Breast epithelium (tissue), 4 donors: ENCODE measurements around the gene PDGFC. TPM values are rescaled to one million over a fixed set of nuclear protein-coding genes. Genes with fewer than 3 reads are reported as not detected.

ENCODE experiments used
- DNase-seq, 2 donors: peaks; one replicate each; pipeline ENCODE4 v3.0.0-alpha.2; 2019; ENCODE audit warnings: low spot score in 2 of 2
- H3K27ac ChIP-seq, 2 donors: fragments of 200-600 bp; sonication (generic) in 1 of 2; one replicate each; pipeline ENCODE4 v1.5.1; 2016 to 2019; ENCODE audit warnings: mild to moderate bottlenecking in 1 of 2
- H3K27me3 ChIP-seq, 2 donors: fragments of 200-600 bp; sonication (generic) in 1 of 2; one replicate each; pipeline versions ENCODE4 v1.5.1 to v1.6.0; 2017 to 2019; ENCODE audit warnings: control low read depth in 1 of 2, mild to moderate bottlenecking in 1 of 2
- H3K36me3 ChIP-seq: fragments of 200-600 bp; one replicate; pipeline ENCODE4 v1.5.1; 2019
- H3K4me1 ChIP-seq, 2 donors: fragments of 200-600 bp; sonication (generic); one replicate each; pipeline ENCODE4 v1.5.1; 2016 to 2019; ENCODE audit warnings: control low read depth in 1 of 2
- H3K4me3 ChIP-seq, 3 donors: fragments of 200-600 bp; sonication (generic); 1 replicate in 2 of 3; 2 replicates in 1 of 3; pipeline ENCODE4 v1.5.1; 2016 to 2019; ENCODE audit warnings: mild to moderate bottlenecking in 3 of 3, moderate library complexity in 2 of 3
- H3K9me3 ChIP-seq, 2 donors: fragments of 200-600 bp; sonication (generic) in 1 of 2; one replicate each; pipeline ENCODE4 v1.5.1; 2016 to 2019; ENCODE audit warnings: control low read depth in 1 of 2
- CTCF ChIP-seq, 3 donors: fragments of 450-650 bp; IDR thresholded peaks; one replicate each; pipeline ENCODE4 v1.5.1; 2016 to 2017; ENCODE audit warnings: antibody characterized with exemption in 3 of 3, mild to moderate bottlenecking in 3 of 3, moderate library complexity in 3 of 3
- POLR2A ChIP-seq: fragments of 450-650 bp; IDR thresholded peaks from one replicate; pipeline ENCODE4 v1.6.1; 2016; ENCODE audit warnings: antibody characterized with exemption, mild to moderate bottlenecking, moderate library complexity
- POLR2AphosphoS5 ChIP-seq, 3 donors: sonication (generic); formaldehyde crosslinking; IDR thresholded peaks; one replicate each; pipeline ENCODE4 v1.6.1; 2017; ENCODE audit warnings: antibody characterized with exemption in 3 of 3
- intact Hi-C: fragments of 100-400 bp; cut with DNase I; formaldehyde crosslinking; loops from one replicate; pipeline ENCODE4 v1.15.1; 2023; ENCODE audit warnings: low total_unique reads
- total RNA-seq, 3 donors: library from RNA; depleted of rRNA; stranded (reverse); fragments of >200 nt; gene quantifications; one replicate each; pipeline ENCODE4 v1.1.0, GENCODE V29; 2016

The PDGFC gene
- total RNA-seq, 3 donors from 2014 or later = 32.4 to 59.7 (median 54.4) TPM

- Histone ChIP-seq H3K36me3 (no peaks in the 10 kb centered on the region), H3K4me1 (no peaks in the 10 kb centered on the region), H3K4me3 (no peak overlapping the region), H3K27ac (no peak overlapping the region), H3K9me3 (no peaks in the 10 kb centered on the region), H3K27me3 (no peaks in the 10 kb centered on the region)
- intact Hi-C loops = no loop called here
- no peak for DNase-seq
- TF ChIP-seq POLR2A (no peak), CTCF (IDR thresholded peaks at IDR 0.05) (no peak), POLR2AphosphoS5 (IDR thresholded peaks at IDR 0.05) (no peak)
These were observed 171.1 kb downstream of the PDGFC start for GRCh38 chr4:156800463-156800862.

GRCh38 chr4:156799121-156799589 is 172.4 kb downstream of the PDGFC start:
- H3K4me3 ChIP-seq = no peak overlapping the region
- DNase-seq = no peak
- no peaks in the 10 kb centered on the region for H3K4me1 ChIP-seq
- TF ChIP-seq POLR2AphosphoS5 (IDR thresholded peaks at IDR 0.05) (no peak), POLR2A (no peak), CTCF (IDR thresholded peaks at IDR 0.05) (no peak)
- peak overlapping the region in 1 of 2 donors; percentile 38 for H3K27ac ChIP-seq
- H3K27me3 ChIP-seq = no peaks in the 10 kb centered on the region
- H3K9me3 ChIP-seq = no peaks in the 10 kb centered on the region
- intact Hi-C loops = loop anchor here (10.0 kb wide), 1 partner anchor 1366 kb away; no protein-coding TSS in a partner anchor
- no peaks in the 10 kb centered on the region for H3K36me3 ChIP-seq

GRCh38 chr4:156798438-156798837 is 173.2 kb downstream of the PDGFC start:
- Histone ChIP-seq H3K36me3 (no peaks in the 10 kb centered on the region), H3K27ac (peak overlapping the region in 1 of 2 donors; percentile 15), H3K4me3 (no peak overlapping the region), H3K27me3 (no peaks in the 10 kb centered on the region), H3K9me3 (no peaks in the 10 kb centered on the region), H3K4me1 (no peaks in the 10 kb centered on the region)
- intact Hi-C loops = loop anchor here (10.0 kb wide), 1 partner anchor 1366 kb away; no protein-coding TSS in a partner anchor
- no peak for TF ChIP-seq POLR2AphosphoS5 (IDR thresholded peaks at IDR 0.05)
- no peak for TF ChIP-seq POLR2A
- TF ChIP-seq CTCF (IDR thresholded peaks at IDR 0.05) = no peak
- DNase-seq = no peak

- Histone ChIP-seq H3K36me3 (no peaks in the 10 kb centered on the region), H3K27ac (no peak overlapping the region), H3K4me1 (no peaks in the 10 kb centered on the region), H3K27me3 (no peaks in the 10 kb centered on the region), H3K9me3 (no peaks in the 10 kb centered on the region), H3K4me3 (no peak overlapping the region)
- intact Hi-C loops = loop anchor here (10.0 kb wide), 1 partner anchor 1368 kb away; no protein-coding TSS in a partner anchor
- TF ChIP-seq POLR2AphosphoS5 (IDR thresholded peaks at IDR 0.05) (no peak), POLR2A (no peak), CTCF (IDR thresholded peaks at IDR 0.05) (no peak)
- no peak for DNase-seq
These were observed 174.4 kb downstream of the PDGFC start for GRCh38 chr4:156797206-156797605.

- no peak overlapping the region for H3K4me3 ChIP-seq
- intact Hi-C loops = loop anchor here (10.0 kb wide), 1 partner anchor 1369 kb away; no protein-coding TSS in a partner anchor
- H3K4me1 ChIP-seq = no peaks in the 10 kb centered on the region
- H3K27me3 ChIP-seq = no peaks in the 10 kb centered on the region
- no peak for DNase-seq
- no peak overlapping the region for H3K27ac ChIP-seq
- H3K36me3 ChIP-seq = no peaks in the 10 kb centered on the region
- TF ChIP-seq CTCF (IDR thresholded peaks at IDR 0.05) = no peak
- no peaks in the 10 kb centered on the region for H3K9me3 ChIP-seq
These were observed 175.9 kb downstream of the PDGFC start for GRCh38 chr4:156795727-156796126.
